Stimulated activated CD4-positive, alpha-beta T cell treated with anti-CD3 and anti-CD28 coated beads, TNF-alpha, amount 100 ng/mL, for 48 hours (primary cell): Measurements from ENCODE around the gene TENT5C.

Source experiments
- DNase-seq, 3 donors: peaks; one replicate each; pipeline ENCODE4 v3.0.0-alpha.2; 2020; ENCODE audit warnings: low read depth in 3 of 3

Gene TENT5C

DNA sequence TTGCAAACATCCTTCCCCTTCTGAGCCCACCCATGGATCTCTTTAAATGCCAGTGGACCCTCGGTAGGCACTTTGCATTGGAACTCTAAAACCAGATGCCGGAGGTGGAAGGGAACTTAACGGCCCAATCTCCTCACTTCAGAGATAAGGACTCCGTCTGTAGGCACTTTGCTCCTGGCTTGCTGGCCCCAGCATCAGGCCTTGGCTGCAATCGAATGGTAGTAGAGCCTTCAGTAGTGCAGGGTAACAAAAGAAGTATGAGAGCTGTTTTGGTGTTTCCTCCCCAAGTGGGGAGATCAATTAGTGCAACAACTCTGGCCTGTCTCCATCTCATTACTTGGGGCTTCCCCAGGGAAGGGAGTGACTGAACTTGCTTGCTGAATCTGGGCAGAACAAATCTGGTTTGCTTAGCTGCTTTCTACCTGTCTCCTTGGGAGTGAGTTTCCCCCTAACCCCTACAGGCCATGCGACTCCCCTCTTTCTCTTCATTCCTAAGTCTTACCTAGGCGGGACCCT is 70.8 kb downstream of the TENT5C start:
- DNase-seq, result no peak
